GM18519 (cell line): Measurements from ENCODE around the gene PRKAR1B.

Experiments used
- ATAC-seq: cut with Tn5 transposase; IDR thresholded peaks from one replicate; pipeline ENCODE4 v1.9.1; 2021; ENCODE audit warnings: mild to moderate bottlenecking, moderate library complexity; ENCODE audit not compliant: unreplicated experiment, low FRiP score

The PRKAR1B gene

GRCh38 chr7:516606-517456, 210.2 kb downstream of the PRKAR1B start:
- no peak for ATAC-seq

GRCh38 chr7:516216-516605, 210.9 kb downstream of the PRKAR1B start:
- no peak for ATAC-seq

- ATAC-seq: no peak
These were observed 211.5 kb downstream of the PRKAR1B start for GRCh38 chr7:515628-516027.

GRCh38 chr7:514651-515598, 212.2 kb downstream of the PRKAR1B start:
- ATAC-seq: no peak

GRCh38 chr7:514242-514641, 212.8 kb downstream of the PRKAR1B start:
- ATAC-seq: no peak

GRCh38 chr7:513521-514166, 213.4 kb downstream of the PRKAR1B start:
- ATAC-seq: no peak

- ATAC-seq: no peak
These were observed 214.4 kb downstream of the PRKAR1B start for GRCh38 chr7:512541-513311.

GRCh38 chr7:512146-512510, 215.0 kb downstream of the PRKAR1B start:
- no peak for ATAC-seq

- ATAC-seq: no peak
These were observed 215.5 kb downstream of the PRKAR1B start for GRCh38 chr7:511476-512145.

- ATAC-seq: no peak
These were observed 216.2 kb downstream of the PRKAR1B start for GRCh38 chr7:510782-511281.

GRCh38 chr7:510131-510481, 217.0 kb downstream of the PRKAR1B start:
- no peak for ATAC-seq

- ATAC-seq: no peak
These were observed 217.5 kb downstream of the PRKAR1B start for GRCh38 chr7:509426-510130.

- no peak for ATAC-seq
These were observed 218.5 kb downstream of the PRKAR1B start for GRCh38 chr7:508461-509170.

- ATAC-seq: no peak
These were observed 219.3 kb downstream of the PRKAR1B start for GRCh38 chr7:507623-508300.

GRCh38 chr7:506921-507622, 220.0 kb downstream of the PRKAR1B start:
- ATAC-seq: no peak

GRCh38 chr7:506391-506831, 220.7 kb downstream of the PRKAR1B start:
- no peak for ATAC-seq

- ATAC-seq: no peak
These were observed 221.9 kb downstream of the PRKAR1B start for GRCh38 chr7:505171-505570.
